K562 (cell line): ENCODE measurements around the gene SERPIND1. TPM values are rescaled to one million over a fixed set of nuclear protein-coding genes. Genes with fewer than 3 reads are reported as not detected.

ENCODE experiments used
- ATF1 ChIP-seq, 2 experiments: fragments of 450-650 bp in 1 of 2; IDR thresholded peaks; 2 replicates each; pipeline ENCODE4 v1.6.1; 2016; ENCODE audit warnings: missing compliant biosample characterization in 1 of 2, missing genetic modification characterization in 1 of 2
- FOXA3 ChIP-seq, 2 experiments: fragments of 450-650 bp in 1 of 2; sonication (generic) in 1 of 2; formaldehyde crosslinking; IDR thresholded peaks in 1 of 2; conservative IDR thresholded peaks in 1 of 2; 2 replicates each; pipeline versions ENCODE4 v1.4.0 to v1.8.0; 2020 to 2022; ENCODE audit warnings: mild to moderate bottlenecking in 2 of 2, missing genetic modification reagents in 1 of 2
- HNRNPLL ChIP-seq: fragments of 200-400 bp; formaldehyde crosslinking; IDR thresholded peaks from 2 replicates; pipeline ENCODE4 v1.6.1; 2017; ENCODE audit warnings: low read length, low read depth, mild to moderate bottlenecking; ENCODE audit not compliant: poor library complexity, severe bottlenecking
- LCOR ChIP-seq: sonication (generic); formaldehyde crosslinking; IDR thresholded peaks from 2 replicates; pipeline ENCODE4 v1.8.0; 2022; ENCODE audit warnings: mild to moderate bottlenecking, missing genetic modification reagents
- MYC ChIP-seq, 2 experiments: fragments of 250-450 bp in 1 of 2; sonication (Bioruptor Pico) in 1 of 2; IDR thresholded peaks; 2 replicates each; pipeline versions ENCODE4 v1.5.1 to v1.6.1; 2012 to 2021; ENCODE audit warnings: low read depth in 2 of 2, borderline replicate concordance in 1 of 2, improper control_type of control experiment in 1 of 2, low read length in 1 of 2, mild to moderate bottlenecking in 1 of 2, moderate library complexity in 1 of 2
- PYGO2 ChIP-seq: fragments of 450-650 bp; IDR thresholded peaks from 2 replicates; pipeline ENCODE4 v1.6.1; 2016; ENCODE audit warnings: mild to moderate bottlenecking, missing genetic modification characterization, moderate library complexity, missing compliant biosample characterization
- SIN3A ChIP-seq, 2 experiments: fragments of 150-350 bp in 1 of 2; IDR thresholded peaks; 2 replicates each; pipeline ENCODE4 v1.6.1; 2011 to 2016; ENCODE audit warnings: borderline replicate concordance in 2 of 2, low read depth in 2 of 2, low read length in 2 of 2, mild to moderate bottlenecking in 2 of 2, moderate library complexity in 2 of 2; ENCODE audit not compliant: control insufficient read depth in 1 of 2
- SMARCE1 ChIP-seq: fragments of 450-650 bp; IDR thresholded peaks from 2 replicates; pipeline ENCODE4 v1.7.1; 2016; ENCODE audit warnings: mild to moderate bottlenecking
- SP1 ChIP-seq: sonication (generic); formaldehyde crosslinking; IDR thresholded peaks from 2 replicates; pipeline ENCODE4 v1.8.1; 2022; ENCODE audit warnings: mild to moderate bottlenecking, missing genetic modification reagents
- TGIF2 ChIP-seq: sonication (generic); formaldehyde crosslinking; IDR thresholded peaks from 2 replicates; pipeline ENCODE4 v1.8.1; 2022; ENCODE audit warnings: mild to moderate bottlenecking, missing genetic modification reagents, moderate library complexity
- ZFX ChIP-seq: sonication (generic); formaldehyde crosslinking; IDR thresholded peaks from 2 replicates; pipeline ENCODE4 v1.8.0; 2022; ENCODE audit warnings: mild to moderate bottlenecking, missing genetic modification reagents, moderate library complexity
- polyA plus RNA-seq, 8 experiments: library from polyadenylated mRNA; depleted of rRNA in 4 of 8; stranded (reverse) in 5 of 8; unstranded in 3 of 8; fragments of >200 nt; fragmentation: Nextera tagmentation in 2 of 8; fragmentation: Illumina TruSeq in 1 of 8; extraction: Ambion mirVana in 2 of 8; extraction: Trizol in 1 of 8; gene quantifications; 2 replicates each; pipeline versions ENCODE4 v1.2.1 to v1.2.3, GENCODE V29; 2011 to 2014; ENCODE audit warnings: inconsistent platforms in 1 of 8, missing spikeins in 1 of 8
- total RNA-seq, 7 experiments: library from RNA; depleted of rRNA in 6 of 7; stranded (reverse); fragments of >200 nt in 6 of 7; fragmentation: Illumina TruSeq in 2 of 7; extraction: Trizol in 2 of 7; gene quantifications; 2 replicates each; pipeline versions ENCODE4 v1.2.1 to v1.2.3, GENCODE V29; 2011 to 2021; ENCODE audit warnings: low replicate concordance in 1 of 7
- TF ChIP-seq, protein P1 (sequence below): IDR thresholded peaks from 2 replicates; pipeline ENCODE4 v1.6.1; 2011; ENCODE audit warnings: borderline replicate concordance, low read depth, mild to moderate bottlenecking, moderate library complexity, low read length; ENCODE audit not compliant: insufficient read depth, poor library complexity, severe bottlenecking
- TF ChIP-seq, protein P2 (sequence below): sonication (generic); formaldehyde crosslinking; IDR thresholded peaks from 2 replicates; pipeline ENCODE4 v1.5.0; 2020; ENCODE audit warnings: missing genetic modification reagents
- TF ChIP-seq, protein P3 (sequence below): fragments of 450-650 bp; IDR thresholded peaks from 2 replicates; pipeline ENCODE4 v1.7.1; 2018; ENCODE audit warnings: mild to moderate bottlenecking, low read depth; ENCODE audit not compliant: partially characterized antibody
- TF ChIP-seq, protein P4 (sequence below): fragments of 250-450 bp; sonication (Bioruptor Pico); IDR thresholded peaks from 2 replicates; pipeline ENCODE4 v1.4.0; 2020
- TF ChIP-seq, protein P5 (sequence below): fragments of 250-450 bp; sonication (Bioruptor Pico); IDR thresholded peaks from 2 replicates; pipeline ENCODE4 v1.9.0; 2021; ENCODE audit warnings: mild to moderate bottlenecking, inconsistent platforms

Gene SERPIND1
- total and polyA plus RNA-seq, 9 of the 15 experiments (the other 6 are each of a cell fraction or from before 2014, with no cell fraction given): 0.04 to 0.11 (median 0.09) TPM; not detected in 6

DNA sequence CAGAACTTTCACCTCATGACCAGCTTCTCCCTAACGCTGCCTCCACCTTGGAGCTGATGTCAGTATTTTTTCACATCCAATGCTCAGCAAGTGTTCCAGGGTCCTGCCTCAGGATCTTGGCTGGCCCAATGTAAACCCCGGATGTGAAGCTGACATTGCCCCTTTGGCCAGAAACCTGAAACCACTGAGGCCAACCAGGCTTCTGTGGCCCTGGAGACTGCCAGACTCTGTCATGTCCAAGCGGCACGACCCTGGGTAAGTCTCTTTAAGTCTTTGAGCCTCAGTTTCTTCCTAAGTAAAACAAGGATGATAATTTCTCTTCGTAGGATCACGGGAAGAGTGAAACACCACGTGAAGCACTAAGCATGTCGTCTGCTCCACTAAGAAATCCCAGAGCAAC is 22.8 kb downstream of the SERPIND1 start (continued):
- TF ChIP-seq, protein P1, sequence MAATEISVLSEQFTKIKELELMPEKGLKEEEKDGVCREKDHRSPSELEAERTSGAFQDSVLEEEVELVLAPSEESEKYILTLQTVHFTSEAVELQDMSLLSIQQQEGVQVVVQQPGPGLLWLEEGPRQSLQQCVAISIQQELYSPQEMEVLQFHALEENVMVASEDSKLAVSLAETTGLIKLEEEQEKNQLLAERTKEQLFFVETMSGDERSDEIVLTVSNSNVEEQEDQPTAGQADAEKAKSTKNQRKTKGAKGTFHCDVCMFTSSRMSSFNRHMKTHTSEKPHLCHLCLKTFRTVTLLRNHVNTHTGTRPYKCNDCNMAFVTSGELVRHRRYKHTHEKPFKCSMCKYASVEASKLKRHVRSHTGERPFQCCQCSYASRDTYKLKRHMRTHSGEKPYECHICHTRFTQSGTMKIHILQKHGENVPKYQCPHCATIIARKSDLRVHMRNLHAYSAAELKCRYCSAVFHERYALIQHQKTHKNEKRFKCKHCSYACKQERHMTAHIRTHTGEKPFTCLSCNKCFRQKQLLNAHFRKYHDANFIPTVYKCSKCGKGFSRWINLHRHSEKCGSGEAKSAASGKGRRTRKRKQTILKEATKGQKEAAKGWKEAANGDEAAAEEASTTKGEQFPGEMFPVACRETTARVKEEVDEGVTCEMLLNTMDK: no peak
- TF ChIP-seq, protein P2, sequence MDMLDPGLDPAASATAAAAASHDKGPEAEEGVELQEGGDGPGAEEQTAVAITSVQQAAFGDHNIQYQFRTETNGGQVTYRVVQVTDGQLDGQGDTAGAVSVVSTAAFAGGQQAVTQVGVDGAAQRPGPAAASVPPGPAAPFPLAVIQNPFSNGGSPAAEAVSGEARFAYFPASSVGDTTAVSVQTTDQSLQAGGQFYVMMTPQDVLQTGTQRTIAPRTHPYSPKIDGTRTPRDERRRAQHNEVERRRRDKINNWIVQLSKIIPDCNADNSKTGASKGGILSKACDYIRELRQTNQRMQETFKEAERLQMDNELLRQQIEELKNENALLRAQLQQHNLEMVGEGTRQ (CRISPR knock-in tag): 0 out of 2 replicates have a peak, but pooled peaks have one; percentile 12
- TF ChIP-seq PYGO2 (tag) (no peak), SIN3A (IDR thresholded peaks at IDR 0.05; ENCODE audit: borderline replicate concordance in 2 of 2, control insufficient read depth in 1 of 2, low read depth in 2 of 2, low read length in 2 of 2) (0 out of 4 replicates have a peak, but pooled peaks of 1 of the 2 experiments have one; percentile 4), SMARCE1 (no peak), HNRNPLL (no peak), ATF1 (CRISPR knock-in tag; IDR thresholded peaks at IDR 0.05) (no peak), ATF1 (tag; IDR thresholded peaks at IDR 0.05) (no peak), MYC (IDR thresholded peaks at IDR 0.05; ENCODE audit: low read depth, low read length) (no peak), MYC (CRISPR knock-in tag; IDR thresholded peaks at IDR 0.05; ENCODE audit: borderline replicate concordance, low read depth) (no peak), TGIF2 (CRISPR knock-in tag) (0 out of 2 replicates have a peak, but pooled peaks have one; percentile 46), SP1 (CRISPR knock-in tag) (no peak), ZFX (CRISPR knock-in tag) (no peak), LCOR (no peak), FOXA3 (CRISPR knock-in tag; conservative IDR thresholded peaks at IDR 0.05 in 1 of 2, IDR thresholded peaks at IDR 0.05 in 1 of 2) (peak in 1 of 2 experiments; percentile 36; a peak in 1 of 4 replicates)
- TF ChIP-seq, protein P3, sequence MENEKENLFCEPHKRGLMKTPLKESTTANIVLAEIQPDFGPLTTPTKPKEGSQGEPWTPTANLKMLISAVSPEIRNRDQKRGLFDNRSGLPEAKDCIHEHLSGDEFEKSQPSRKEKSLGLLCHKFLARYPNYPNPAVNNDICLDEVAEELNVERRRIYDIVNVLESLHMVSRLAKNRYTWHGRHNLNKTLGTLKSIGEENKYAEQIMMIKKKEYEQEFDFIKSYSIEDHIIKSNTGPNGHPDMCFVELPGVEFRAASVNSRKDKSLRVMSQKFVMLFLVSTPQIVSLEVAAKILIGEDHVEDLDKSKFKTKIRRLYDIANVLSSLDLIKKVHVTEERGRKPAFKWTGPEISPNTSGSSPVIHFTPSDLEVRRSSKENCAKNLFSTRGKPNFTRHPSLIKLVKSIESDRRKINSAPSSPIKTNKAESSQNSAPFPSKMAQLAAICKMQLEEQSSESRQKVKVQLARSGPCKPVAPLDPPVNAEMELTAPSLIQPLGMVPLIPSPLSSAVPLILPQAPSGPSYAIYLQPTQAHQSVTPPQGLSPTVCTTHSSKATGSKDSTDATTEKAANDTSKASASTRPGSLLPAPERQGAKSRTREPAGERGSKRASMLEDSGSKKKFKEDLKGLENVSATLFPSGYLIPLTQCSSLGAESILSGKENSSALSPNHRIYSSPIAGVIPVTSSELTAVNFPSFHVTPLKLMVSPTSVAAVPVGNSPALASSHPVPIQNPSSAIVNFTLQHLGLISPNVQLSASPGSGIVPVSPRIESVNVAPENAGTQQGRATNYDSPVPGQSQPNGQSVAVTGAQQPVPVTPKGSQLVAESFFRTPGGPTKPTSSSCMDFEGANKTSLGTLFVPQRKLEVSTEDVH: no peak
- TF ChIP-seq, protein P4, sequence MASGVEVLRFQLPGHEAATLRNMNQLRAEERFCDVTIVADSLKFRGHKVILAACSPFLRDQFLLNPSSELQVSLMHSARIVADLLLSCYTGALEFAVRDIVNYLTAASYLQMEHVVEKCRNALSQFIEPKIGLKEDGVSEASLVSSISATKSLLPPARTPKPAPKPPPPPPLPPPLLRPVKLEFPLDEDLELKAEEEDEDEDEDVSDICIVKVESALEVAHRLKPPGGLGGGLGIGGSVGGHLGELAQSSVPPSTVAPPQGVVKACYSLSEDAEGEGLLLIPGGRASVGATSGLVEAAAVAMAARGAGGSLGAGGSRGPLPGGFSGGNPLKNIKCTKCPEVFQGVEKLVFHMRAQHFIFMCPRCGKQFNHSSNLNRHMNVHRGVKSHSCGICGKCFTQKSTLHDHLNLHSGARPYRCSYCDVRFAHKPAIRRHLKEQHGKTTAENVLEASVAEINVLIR: no peak
- TF ChIP-seq, protein P5, sequence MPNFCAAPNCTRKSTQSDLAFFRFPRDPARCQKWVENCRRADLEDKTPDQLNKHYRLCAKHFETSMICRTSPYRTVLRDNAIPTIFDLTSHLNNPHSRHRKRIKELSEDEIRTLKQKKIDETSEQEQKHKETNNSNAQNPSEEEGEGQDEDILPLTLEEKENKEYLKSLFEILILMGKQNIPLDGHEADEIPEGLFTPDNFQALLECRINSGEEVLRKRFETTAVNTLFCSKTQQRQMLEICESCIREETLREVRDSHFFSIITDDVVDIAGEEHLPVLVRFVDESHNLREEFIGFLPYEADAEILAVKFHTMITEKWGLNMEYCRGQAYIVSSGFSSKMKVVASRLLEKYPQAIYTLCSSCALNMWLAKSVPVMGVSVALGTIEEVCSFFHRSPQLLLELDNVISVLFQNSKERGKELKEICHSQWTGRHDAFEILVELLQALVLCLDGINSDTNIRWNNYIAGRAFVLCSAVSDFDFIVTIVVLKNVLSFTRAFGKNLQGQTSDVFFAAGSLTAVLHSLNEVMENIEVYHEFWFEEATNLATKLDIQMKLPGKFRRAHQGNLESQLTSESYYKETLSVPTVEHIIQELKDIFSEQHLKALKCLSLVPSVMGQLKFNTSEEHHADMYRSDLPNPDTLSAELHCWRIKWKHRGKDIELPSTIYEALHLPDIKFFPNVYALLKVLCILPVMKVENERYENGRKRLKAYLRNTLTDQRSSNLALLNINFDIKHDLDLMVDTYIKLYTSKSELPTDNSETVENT (CRISPR knock-in tag): no peak
